HG03575 (cell line): ENCODE results near the gene RBM3.
A peak's percentile ranks its signal among the peaks of the same experiment; 100 is the strongest.
"Not testable (repeated sequence)": the region's sequence is repeated elsewhere in the genome, so short reads cannot be mapped to it uniquely, and the experiment has no call there.

ENCODE experiments used
- ATAC-seq: cut with Tn5 transposase; IDR thresholded peaks from one replicate; pipeline ENCODE4 v1.9.1; 2021; ENCODE audit not compliant: unreplicated experiment, insufficient number of reproducible peaks, low FRiP score; ENCODE audit errors: extremely low read depth

The RBM3 gene

DNA sequence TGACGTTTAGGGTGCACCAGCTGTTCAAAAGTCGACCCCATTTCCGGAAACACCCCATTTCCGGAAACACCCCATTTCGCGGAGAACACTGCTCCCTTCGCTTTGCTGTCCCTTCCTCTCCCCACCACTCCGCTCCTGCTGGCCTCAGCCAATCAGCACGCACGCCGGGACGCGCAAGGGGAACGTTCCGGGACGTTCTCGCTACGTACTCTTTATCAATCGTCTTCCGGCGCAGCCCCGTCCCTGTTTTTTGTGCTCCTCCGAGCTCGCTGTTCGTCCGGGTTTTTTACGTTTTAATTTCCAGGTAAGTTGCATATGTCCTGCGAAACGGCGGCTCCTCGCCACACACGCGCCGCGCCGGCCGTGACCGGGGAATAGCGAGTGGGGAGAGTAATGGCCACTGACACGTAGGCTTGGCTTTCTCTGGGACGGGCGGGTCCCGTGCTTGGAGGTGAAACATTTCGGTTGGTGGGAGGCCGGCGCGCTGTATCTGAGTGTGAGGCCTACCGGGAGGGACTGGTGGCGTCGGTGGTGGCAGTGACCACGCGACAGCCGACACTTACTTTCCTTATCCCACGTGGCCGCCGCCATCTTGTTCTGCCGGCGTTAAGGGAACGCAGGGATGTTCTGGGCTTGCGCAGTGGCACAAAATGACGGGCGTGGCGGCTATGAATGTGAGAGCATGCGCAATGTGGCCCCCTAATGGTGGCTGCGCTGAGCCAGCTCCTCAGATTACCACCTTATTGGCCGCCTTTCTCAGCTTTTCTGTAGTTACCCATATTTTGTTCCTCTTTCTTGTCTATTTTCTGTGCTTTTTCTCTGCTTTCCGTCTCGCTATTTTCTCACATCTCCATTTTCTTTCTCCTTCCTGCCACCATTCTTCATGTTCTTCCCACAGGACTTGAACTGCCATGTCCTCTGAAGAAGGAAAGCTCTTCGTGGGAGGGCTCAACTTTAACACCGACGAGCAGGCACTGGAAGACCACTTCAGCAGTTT is at the start of gene RBM3:
TSS of gene RBM3 (plus strand) at position 215 of the 997 bp plus-strand sequence. CDS start at position 912, 697 bp downstream.
- no peak for ATAC-seq

- ATAC-seq = not testable (repeated sequence)
Observed at GRCh38 chrX:48525853-48526252, 48.4 kb upstream of the RBM3 start.

GRCh38 chrX:48530736-48531135 is 43.5 kb upstream of the RBM3 start:
- ATAC-seq = no peak

DNA sequence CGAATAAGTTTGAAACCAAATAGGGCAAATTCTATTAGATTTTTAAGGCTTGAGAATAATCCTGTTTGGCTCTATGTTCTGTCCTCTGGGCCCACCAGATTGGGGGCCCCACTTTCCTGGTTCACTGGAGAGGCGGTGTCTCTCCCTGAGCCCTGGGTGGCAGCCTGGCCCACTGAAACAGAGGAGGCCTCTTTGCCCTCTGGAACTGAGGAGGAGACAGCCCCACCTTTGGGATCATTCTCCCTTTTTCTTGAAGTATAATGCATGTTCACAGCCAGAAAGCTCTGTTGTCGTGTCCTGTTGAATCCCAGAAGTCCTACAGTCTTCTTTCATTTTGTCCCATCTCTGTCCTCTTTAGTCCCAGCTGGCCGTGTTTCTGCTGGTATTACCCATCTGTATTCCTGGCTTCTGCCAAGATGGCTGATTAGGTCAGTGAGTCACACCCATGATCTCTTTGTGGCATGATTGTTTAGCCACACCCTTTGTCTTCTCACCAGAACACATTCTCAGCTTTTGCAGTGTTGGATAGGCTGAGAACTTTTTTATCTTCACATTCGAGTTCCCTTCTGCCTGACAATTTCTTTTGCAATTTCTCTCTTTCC is 42.8 kb upstream of the RBM3 start:
- ATAC-seq = no peak

DNA sequence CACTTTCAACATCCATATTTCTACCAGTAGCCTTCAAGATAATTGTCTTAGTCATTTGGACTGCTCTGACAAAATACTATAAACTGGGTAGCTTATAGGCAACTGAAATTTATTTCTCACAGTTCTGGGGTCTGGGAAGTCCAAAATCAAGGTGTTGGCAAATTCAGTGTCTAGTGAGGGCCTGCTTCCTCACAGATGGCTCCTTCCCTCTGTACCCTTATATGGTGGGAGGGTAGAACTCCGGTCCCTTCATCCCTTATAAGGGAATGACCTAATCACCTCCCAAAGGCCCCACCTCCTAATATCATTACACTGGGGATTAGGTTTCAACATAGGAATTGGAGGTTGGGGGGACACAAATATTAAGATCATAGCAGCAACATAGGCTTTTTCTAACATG is 42.1 kb upstream of the RBM3 start:
- no peak for ATAC-seq

GRCh38 chrX:48533165-48533564 is 41.1 kb upstream of the RBM3 start:
- ATAC-seq = no peak

DNA sequence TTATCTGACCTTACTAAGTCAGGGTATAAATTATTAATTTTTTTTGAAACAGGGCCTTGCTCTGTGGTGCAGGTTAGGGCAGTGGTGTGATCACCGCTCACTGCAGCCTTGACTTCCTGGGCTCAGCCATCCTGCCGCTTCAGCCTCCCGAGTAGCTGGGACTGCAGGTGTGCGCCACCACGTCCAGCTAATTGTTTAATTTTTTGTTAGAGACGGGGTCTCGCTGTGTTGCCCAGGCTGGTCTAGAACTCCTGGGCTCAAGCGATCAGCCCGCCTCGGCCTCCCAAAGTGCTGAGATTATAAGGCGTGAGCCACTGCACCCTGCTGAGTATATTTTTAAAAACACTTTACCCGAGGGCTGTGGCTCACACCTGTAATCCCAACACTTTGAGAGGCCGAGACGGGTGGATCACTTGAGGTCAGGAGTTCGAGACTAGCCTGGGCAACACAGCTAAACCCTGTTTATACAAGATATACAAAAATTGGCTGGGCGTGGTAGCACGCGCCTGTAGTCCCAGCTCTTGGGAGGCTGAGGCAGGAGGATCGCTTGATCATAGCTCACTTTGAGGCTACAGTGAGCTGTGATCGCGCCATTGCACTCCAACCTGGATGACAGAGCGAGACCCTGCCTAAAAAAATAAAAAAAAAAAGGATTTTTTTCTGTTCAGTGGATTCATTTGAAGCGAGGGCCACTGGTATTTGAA is 35.5 kb upstream of the RBM3 start:
- ATAC-seq = no peak

DNA sequence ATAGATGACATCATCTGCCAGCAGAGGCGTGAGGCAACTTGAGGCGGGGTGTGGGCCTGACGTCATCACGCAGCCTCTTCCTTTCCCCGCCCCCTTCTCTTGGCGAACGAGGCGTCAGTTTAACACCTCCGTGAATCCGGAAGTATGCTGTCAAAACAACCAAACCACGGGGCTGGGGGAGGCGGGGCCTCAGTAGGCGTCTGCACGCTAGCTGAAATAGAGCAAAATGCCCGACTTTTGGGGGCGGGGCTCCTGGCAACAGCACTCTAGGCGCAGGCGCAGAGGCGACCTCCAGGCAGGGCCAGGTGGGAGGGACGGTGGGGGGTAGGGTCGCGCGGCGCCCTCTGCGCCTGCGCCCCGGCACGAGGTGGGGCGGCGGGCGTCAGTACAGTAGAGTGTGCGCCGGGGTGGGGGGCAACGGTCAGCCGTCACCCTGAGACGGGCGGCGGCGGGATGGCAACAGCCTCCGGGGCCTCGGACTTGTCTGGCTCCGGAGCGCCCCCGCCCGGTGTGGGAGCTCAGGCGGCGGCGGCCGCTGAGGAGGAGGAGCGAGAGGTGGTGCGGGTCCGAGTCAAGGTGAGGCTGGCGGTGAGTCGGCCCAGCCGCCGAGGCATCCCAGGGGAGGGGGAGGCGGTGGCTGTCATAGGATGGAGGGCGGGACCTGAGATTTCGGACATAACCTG is 34.8 kb upstream of the RBM3 start, which contains the start of gene TBC1D25:
TSS of gene TBC1D25 (plus strand) at position 370 of the 683 bp plus-strand sequence. CDS start at position 454, 84 bp downstream.
- ATAC-seq = peak; percentile 28

DNA sequence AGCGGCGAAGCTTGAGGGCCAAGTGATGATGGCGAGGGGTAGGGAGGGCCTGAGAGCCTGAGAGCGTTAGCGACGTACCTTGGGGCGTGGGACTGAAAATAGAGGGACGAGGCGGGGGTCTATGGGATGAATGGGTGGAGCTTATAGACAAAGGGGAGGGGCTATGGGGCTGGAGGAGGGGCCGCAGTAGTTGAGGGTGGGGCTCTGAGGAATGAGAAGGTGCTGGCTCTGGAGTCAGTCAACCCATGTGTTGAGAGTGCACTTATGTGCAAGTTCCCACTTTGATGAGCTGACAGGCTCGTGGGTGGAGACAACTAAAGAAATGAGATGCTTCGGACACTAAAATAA is 34.3 kb upstream of the RBM3 start:
- no peak for ATAC-seq

GRCh38 chrX:48540480-48540879 is 33.8 kb upstream of the RBM3 start:
- ATAC-seq = no peak

DNA sequence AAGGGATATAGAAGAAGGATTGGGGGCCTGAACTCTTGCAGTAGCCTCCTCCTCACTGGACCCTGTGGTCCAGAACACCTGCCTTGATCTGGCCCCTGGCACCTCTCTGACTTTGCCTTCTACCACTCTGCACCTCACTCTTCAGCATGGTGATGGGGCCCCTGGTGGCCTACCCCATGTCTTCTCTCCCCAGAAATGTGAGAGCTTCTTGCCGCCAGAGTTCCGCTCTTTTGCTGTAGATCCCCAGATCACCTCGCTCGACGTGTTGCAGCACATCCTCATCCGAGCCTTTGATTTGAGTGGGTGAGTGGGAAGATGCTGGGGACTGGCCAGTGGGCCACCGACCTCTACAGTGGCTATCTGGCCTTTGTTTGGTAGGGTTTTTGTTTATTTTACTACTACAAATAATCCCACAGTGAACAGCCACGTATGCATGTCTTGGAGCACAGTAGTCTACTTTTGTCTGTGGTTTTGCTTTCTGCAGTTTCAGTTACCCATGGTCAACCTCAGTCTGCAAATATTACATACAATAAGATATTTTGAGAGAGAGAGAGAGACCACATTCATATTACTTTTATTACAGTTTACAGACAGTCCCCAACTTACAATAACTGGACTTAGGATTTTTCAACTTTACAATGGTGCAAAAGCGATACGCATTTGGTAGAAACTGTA is 33.0 kb upstream of the RBM3 start:
- ATAC-seq = no peak

DNA sequence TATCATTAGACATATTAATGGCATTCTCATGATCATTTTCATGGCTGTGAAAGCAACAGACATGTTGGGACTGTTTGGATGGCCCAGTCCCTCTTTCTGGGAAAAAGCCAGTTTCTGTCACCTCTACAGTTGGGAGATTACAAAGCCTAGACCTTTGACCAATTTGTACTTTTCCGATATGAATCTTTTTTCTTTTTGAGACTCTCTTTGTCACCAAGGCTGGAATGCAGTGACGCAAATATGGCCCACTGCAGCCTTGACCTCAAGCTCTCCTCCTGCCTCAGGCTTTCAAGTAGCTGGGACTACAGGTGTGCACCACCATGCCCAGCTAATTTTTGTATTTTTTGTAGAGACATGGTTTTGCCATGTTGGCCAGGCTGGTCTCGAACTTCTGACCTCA is 25.4 kb upstream of the RBM3 start:
- no peak for ATAC-seq

DNA sequence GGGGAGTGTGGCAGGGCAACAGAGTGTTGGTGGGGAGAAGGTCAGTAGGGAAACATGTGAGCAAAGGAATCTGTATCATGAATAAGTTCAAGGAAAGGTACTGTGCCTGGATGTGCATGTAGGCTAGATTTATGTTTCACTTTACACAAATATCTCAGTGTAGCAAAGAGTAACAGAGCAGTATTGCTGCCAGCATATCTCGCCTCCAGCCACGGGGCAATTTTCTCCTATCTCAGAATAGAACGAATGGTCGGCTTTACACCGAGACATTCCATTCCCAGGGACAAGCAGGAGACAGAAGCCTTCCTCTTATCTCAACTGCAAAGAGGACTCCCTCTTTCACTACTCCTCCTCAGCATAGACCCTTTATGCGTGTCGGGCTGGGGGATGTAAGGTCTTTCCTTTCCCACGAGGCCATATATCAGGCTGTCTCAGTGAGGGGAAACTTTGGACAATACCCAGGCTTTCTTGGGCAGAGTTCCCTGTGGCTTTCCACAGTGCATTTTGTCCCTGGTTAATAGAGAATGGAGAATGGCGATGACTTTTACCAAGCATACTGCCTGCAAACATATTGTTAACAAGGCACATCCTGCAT is 18.5 kb upstream of the RBM3 start:
- not testable (repeated sequence) for ATAC-seq

DNA sequence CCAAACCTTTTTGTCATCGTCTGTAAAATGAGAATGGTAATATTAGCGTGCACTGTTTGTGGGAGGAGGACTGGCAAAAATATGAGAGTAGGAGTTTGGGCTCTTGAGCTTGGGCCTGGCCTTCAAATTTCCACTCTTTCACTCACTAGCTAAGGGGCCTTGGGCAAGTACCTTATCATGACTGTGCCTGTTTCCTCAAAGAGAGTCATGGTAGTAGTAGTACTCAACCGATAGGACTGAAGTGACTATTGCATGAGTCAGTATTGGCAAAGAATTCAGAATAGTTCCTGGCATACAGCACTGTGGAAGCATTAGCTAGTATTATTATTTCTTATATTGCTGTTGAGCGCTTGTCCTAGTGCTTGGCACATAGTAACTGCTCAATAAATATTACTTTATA is 16.0 kb upstream of the RBM3 start:
- ATAC-seq = no peak

DNA sequence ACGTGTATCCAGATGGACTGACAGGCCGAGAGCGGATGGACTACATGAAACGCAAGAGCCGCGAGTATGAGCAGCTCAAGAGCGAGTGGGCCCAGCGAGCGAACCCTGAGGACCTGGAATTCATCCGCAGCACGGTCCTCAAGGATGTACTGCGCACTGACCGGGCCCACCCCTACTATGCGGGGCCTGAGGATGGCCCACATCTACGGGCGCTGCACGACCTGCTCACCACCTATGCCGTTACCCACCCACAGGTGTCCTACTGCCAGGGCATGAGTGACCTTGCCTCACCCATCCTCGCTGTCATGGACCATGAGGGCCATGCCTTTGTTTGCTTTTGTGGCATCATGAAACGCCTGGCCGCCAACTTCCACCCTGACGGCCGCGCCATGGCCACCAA is 14.6 kb upstream of the RBM3 start:
- no peak for ATAC-seq

GRCh38 chrX:48560056-48560455 is 14.2 kb upstream of the RBM3 start:
- no peak for ATAC-seq

- no peak for ATAC-seq
Observed at GRCh38 chrX:48560681-48561080, 13.6 kb upstream of the RBM3 start.

DNA sequence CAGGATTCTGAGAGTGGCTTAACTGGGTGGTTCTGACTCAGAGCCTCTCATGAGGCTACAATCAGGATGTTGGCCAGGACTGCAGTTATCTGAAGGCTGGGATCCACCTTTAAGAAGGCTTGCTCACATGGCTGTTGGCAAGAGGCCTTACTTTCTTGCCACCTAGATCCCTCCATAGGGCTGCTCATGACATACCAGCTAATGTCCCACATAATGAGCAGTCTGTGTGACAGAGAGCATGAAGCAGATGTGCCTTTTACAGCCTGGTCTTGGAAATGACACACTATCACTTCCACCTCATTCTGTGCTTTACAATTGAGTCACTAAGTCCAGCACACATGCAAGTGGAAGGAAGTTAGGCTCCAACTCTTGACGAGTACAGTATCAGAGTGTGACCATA is 4.3 kb upstream of the RBM3 start:
- no peak for ATAC-seq
